Measurements from ENCODE around the gene TSGA10IP.

- TF ChIP-seq CTCF (conservative IDR thresholded peaks at IDR 0.05; ENCODE audit: low read length), result no peak
- TF ChIP-seq EZH2phosphoT487 (IDR thresholded peaks at IDR 0.05; ENCODE audit: borderline replicate concordance, low read depth, low read length), result no peak
These were observed 45.0 kb upstream of the TSGA10IP start, which contains the start of gene FOSL1 for GRCh38 chr11:65900125-65900898.
